Stimulated activated CD4-positive, alpha-beta T cell treated with anti-CD3 and anti-CD28 coated beads, Interleukin-2, amount 100 ng/mL, for 24 hours (primary cell): Measurements from ENCODE around the gene LAMA3.

Experiments used
- DNase-seq, 2 donors: peaks; one replicate each; pipeline ENCODE4 v3.0.0-alpha.2; 2020

LAMA3 gene, protein sequence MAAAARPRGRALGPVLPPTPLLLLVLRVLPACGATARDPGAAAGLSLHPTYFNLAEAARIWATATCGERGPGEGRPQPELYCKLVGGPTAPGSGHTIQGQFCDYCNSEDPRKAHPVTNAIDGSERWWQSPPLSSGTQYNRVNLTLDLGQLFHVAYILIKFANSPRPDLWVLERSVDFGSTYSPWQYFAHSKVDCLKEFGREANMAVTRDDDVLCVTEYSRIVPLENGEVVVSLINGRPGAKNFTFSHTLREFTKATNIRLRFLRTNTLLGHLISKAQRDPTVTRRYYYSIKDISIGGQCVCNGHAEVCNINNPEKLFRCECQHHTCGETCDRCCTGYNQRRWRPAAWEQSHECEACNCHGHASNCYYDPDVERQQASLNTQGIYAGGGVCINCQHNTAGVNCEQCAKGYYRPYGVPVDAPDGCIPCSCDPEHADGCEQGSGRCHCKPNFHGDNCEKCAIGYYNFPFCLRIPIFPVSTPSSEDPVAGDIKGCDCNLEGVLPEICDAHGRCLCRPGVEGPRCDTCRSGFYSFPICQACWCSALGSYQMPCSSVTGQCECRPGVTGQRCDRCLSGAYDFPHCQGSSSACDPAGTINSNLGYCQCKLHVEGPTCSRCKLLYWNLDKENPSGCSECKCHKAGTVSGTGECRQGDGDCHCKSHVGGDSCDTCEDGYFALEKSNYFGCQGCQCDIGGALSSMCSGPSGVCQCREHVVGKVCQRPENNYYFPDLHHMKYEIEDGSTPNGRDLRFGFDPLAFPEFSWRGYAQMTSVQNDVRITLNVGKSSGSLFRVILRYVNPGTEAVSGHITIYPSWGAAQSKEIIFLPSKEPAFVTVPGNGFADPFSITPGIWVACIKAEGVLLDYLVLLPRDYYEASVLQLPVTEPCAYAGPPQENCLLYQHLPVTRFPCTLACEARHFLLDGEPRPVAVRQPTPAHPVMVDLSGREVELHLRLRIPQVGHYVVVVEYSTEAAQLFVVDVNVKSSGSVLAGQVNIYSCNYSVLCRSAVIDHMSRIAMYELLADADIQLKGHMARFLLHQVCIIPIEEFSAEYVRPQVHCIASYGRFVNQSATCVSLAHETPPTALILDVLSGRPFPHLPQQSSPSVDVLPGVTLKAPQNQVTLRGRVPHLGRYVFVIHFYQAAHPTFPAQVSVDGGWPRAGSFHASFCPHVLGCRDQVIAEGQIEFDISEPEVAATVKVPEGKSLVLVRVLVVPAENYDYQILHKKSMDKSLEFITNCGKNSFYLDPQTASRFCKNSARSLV (N-terminal part only)

DNA sequence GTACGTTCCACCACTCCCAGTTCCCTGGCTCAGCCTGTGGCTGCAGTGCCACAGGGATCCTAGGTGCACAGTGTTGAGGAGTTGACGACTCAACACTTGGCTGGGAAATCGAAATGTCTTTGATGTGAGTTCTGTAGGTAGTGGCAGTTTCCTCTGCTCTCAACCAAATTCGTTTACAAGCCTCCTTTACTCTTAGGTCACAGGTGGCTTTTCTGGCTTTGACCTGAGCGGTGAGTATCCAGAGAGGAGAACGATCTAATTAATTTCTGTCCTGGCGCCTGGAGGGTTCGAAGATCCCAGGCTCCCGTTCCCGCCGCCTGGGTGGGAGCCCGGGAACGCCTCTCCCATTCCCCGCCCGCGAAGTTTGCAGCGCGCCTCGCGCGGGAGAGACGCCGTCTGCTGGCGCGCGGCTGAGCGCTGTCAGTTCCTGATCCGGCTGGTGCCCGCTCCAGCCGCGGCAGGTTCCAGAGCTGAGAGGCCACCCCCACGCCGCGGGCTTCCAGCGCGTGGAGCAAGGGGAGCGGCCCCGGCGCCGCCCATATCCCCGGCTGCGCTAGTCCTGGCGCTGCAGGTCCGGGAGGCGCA lies at the start of gene LAMA3:
Gene LAMA3, plus strand, starts transcription at position 423 of the 585 bp plus-strand sequence. CDS start 231 bp downstream, outside the sequence.
- peak; percentile 22 to 45 for DNase-seq

DNA sequence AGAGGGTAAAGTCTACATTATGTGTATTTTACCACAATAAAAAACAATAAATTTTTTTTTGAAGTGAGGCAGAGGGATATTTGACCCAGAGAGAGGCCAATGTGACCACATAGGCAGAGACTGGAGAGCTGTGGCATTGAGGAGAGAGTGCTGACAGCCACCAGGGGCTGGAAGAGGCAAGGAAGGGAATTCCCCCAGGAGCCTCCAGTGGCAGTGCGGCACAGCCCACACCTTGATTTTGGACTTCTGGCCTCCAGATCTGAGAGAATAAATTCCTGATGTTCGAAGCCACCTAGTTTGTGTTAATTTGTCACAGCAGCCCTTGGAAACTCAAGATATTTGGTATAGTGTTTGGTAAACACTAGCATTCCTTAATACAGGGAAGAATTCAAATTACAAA lies 49.2 kb upstream of the LAMA3 start:
- no peak for DNase-seq

DNA sequence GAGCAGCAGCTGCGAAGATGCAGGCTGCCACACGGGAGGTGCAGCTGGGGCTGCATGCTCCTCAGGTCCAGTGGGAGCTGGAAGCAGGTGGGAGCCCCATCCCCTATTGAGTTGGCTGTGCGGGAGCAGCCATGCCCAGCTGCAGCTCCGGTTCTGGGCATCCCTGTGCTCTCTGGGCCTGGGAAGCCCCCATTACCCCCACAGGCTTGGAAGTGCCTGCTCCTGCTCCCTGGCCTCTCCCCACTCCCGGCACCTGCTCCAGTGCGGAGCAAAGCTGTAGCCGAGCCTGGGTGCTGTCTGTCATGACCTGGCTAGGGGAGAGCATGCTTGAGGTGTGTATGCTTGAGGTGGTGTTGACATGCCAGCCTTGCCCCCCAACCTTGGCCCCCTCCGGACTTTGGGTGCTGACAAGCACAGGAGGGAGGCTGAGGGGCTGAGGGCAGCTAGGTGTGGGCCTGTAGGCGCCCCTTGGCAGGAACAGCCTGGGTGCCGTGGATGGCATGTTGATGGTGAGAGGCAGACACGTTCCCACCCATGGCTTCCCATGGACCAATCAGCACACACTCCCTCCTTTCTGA lies 48.0 kb upstream of the LAMA3 start:
- no peak for DNase-seq

DNA sequence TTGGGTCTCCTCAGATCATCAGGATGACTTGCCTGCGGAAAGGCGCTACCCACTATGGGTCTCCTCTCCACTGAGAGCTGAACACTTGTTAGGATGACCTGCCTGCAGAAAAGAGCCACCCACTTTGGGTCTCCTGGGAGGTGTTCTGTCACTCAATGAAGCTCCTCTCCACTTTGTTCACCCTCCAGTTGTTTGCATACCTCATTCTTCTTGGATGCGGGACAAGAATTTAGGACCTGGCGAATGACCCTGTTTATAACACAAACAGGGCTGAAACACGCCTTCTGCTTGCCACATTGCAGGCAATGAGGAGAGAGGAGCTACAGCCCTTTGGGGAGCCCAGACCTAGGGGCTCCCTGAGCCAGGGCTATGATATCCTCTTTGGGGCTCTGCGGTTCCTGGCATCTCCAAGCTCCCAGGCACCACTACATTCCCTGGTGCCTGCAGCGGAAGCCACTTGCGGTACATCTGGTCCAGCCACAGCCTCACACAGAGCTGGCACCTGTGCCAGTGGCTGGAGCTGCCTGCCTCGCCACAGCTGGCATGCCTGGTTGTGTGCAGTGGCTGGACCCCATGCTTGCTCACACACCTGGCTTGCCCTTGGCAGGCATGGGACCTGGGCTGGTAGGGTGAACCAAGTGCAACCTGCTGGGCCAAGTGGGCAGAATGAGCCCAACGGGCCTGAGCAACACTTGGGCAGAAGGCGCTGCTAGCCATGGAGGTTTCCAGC lies 47.2 kb upstream of the LAMA3 start:
- DNase-seq = no peak

DNA sequence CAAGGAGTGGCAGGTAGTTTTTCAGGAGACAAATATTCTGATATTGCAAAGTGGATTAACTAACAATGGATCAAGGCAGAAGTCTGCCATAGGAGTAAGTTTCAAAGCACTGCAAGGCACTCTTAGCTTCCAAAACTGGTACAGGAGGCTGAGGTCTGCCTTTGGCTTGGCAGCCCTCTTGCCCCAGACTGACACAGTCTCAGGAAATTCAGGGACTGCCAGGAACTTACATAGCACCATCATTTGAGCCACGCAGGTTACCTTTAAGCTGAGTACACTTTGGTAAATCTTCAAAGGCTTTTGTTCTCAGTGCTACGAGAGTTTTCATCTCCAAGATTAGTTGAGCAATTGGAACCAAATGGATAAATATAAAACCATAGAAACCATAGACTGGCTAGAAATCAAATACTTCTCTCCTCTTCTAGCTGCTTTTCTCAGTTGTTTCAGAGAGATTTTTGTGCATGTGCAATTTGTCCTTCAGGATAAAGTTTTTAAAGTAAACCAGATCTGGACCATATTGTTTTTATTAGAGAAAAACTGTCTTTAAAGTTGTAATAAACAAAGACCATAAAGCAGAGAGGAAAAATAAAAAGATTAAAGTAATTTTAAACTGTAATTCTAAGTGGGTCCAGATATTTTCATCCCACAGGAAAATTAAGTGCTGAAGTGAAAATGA lies 45.3 kb upstream of the LAMA3 start:
- no peak for DNase-seq

DNA sequence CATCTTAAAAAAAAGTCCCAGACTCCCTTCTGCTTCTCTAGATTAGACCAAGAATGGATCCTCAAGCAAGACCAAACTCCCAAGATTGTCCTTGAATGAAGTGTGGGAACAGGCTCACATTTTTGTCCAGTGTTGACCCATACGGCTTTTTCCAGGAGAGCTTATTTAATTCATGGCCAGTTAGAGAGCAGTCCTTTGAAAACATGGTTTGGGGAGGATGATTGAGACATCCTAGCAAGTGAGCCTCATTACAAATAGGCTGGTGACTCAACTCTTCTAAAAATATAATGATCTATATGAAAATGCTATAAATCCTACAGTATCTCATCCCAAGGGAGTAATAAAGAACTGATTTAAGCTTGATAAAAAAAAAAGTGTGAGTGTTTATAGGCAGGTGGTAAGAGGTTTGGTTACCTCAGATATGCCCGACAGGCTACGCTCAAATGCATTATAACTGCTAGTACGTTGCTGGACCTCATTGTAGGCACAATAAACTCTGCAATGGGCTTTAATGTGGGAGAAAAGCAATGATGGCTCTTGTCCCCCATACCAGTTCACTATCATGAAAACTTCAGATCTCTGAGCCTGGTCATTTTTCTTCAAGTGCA lies 43.6 kb upstream of the LAMA3 start:
- no peak for DNase-seq

DNA sequence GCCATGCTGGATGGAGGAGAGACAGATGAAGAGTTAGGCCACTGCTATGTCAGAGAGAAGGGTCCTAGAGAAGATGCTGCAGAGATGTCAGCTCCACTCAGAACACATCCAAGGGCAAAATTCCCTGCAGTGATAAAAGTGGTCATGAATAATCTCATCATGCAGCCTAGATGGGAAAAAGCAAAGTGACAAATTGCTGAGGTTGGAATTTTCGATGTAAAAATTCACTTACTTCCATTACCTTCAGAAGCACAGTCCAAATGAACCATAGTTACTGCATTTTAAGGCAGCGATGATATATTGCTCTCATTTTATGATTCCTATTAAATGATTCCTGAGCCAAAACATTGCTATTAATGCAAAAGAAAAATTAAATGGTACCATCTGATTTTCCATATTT lies 43.0 kb upstream of the LAMA3 start:
- DNase-seq = no peak

DNA sequence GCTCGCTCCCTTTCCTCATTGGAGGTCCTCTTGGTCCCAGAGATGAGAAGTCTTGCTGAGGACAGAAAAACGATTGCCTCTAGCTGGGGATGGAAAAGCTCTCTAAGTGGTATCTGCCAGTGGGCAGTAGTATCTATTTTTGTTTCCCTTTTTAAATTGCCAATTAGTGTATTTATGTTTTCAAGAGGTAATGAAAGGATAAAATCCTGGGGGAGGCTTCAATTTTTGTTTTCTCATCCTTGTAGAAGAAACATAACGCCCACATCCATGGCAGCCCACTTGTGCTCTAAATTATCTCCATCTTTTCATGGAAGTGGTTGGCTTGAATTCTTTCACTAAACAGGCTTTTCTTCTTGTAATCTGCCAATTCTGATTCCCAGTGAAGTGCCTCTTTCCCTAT lies 40.8 kb upstream of the LAMA3 start:
- no peak for DNase-seq

DNA sequence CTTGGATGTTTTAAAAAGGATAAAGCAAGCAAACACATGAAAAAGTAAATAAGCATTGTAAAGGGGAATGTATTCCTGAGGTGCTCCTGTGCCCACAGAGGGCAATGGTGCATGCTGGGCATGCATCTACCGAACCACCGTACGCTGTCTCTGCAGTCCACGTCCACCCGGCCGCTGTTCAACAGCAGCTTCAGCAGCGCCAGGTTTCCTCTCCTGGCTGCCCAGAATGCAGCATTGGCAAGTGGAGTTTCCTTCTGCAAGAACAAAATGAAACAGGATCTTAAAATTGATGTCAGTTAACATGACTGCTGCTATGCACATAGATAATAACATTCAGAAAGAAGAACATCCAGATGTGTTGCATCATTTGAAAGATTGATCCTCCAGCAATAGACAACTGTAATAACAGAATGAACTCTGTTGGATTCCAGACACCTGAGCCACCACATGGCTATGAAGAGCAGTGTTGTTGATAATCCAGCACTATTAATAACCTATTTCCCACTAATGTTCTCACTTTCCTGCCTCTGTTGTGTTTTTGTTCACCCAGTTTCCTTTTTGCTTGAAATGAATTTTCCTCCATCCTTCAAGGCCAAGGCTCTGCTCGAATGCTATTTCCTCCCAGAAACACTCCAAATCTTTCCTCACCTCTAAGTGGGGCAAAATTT lies 40.2 kb upstream of the LAMA3 start:
- DNase-seq = no peak

DNA sequence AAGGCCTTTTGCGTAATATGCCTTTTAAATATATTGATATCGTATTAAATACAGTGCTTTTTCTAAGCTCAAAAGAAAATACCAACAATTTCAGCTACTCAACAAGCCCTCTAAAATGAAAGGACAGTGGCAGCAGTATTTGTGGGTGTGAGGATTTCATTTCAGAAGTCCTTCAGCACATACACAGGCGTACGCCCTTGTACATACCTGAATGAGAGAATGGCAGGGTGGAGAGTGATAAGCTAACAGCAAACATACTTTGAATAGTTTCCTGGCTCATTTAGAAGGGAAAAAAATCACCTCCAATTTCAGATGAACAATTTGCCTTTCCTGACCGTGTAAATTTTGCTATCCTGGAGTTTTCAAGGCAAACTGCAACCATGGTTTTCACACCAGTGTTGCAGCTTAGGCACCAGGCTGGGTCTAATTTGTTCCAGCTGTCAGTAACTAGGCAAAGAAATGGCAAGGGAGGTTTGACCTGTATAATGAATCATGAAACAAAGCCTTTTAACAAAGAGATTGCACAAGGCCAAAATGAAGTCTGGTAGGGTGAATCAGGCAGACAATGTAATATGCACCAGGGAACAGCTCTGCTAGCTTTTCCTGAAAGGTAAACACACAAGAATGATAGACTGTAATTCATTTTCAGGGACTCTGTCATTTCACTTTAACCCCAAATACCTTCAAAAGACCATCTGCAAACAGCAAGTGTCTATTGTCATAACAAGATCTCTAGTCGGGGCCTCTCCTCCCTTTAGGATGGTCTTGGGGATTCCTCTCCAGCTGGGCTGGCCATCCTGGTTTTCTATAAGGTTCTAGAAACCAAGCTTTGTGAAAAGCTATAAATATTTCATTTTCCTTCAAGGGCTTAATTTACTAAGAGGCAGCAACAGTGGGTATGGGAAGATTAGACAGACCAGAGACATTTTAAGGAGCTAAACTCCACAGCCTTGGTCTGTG lies 38.0 kb upstream of the LAMA3 start:
- no peak for DNase-seq

DNA sequence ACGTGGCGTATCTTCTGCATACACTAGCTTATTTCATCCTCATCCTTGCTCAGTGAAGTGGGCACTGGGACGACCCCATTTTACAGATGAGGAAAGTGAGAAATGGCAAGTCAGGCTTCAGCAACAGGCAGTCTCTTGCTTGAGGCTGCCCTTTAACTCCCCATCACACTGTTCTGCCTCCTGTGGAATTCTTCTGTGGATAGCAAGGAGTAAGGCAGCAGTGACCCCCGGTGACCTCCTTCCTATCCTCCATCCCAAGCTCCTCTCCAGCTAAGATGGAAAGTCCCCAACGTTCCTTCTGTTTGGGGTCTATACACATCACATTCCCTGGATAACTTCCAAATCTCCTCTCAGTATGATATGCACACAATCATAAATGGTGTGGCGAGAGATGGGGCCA lies 37.0 kb upstream of the LAMA3 start:
- no peak for DNase-seq

DNA sequence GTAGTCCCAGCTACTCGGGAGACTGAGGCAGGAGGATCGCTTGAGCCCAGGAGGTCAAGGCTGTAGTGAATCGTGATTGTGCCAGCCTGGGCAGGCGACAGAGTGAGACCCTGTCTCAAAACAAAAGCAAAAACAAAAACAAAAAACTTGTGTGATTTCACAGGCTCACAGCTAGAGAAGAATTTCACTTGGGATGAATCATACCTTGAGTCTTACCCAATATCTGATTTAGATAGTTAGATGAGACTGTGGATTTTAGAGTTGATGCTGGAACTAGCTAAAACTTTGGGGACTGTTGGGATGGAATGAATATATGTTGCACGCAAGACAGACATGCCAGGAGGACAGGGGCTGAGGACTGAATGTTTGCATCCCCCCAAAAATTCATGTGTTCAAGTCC lies 31.0 kb upstream of the LAMA3 start:
- DNase-seq = no peak

DNA sequence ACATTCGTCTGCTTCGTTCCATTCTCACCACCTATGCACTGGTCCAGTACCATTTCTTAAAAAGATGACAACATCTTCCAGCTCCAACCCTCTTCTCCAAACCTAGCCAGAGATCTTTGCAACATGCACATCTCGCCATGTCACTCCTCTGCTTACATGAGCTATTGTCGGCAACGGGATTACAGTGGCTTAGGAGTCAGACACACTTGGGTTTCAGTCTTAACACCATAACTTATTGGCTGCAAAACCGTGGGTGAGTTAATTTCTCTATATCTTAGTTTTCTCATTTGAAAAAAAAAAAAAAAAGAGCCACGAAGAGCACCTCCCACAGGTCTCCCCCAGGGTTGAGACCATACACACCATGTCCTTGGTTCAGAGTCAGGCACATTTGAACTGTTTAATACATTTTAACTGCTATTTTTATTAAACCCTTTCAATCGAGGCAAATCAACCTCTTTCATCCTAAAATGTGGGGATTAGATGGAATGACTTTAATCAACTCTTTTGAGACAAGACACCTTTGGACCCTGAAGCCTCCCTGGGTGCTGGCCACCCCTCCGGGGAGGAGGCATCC lies 27.4 kb upstream of the LAMA3 start:
- no peak for DNase-seq

DNA sequence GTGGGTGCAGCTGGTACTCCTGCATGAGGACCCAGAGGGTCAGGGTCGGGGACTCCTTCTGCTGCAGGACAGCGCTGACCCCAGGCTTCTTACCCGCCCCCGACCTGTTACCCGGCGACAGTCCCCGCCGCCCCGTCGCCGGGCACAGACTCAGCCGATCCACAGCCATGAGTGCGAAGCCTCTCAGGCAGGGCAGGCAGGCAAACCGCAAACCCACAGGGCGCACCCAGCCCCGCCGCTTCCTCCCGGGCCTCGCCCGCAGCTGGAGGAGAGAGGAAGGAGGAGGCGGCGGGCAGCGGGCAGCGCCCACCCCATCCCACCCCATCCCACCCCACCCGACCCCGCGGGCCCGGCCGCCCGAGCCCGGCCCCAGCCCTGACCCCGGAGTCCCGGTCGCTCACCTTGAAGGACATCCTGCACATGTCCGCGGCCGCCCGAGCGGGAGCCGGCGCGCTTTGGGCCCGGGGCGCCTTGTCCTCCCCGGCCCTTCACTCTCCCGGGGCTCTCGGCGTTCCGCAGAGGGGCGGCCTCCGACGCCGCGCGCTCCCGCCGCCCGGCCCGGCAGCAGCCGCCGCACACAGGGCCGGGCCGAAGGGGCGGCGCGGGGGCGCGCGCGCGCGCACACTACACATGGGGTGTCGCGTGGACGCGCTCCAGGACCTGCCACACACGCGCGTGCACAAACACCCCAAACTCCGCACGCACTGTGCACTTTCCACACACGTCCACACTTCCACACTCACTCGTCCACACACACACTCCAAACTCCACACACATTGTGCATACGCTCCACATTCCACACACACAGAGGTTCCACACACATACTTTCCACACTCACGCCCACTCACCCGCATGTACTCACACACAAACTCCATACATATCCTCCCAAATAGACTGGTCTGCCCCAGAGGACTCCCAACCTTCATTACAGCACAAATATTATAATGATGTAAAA lies 26.7 kb upstream of the LAMA3 start, which contains the start of gene ANKRD29:
Gene ANKRD29, minus strand, starts transcription at position 603 of the 955 bp plus-strand sequence. Its CDS starts 181 bp downstream, at position 422.
- DNase-seq = peak; percentile 39 to 65

DNA sequence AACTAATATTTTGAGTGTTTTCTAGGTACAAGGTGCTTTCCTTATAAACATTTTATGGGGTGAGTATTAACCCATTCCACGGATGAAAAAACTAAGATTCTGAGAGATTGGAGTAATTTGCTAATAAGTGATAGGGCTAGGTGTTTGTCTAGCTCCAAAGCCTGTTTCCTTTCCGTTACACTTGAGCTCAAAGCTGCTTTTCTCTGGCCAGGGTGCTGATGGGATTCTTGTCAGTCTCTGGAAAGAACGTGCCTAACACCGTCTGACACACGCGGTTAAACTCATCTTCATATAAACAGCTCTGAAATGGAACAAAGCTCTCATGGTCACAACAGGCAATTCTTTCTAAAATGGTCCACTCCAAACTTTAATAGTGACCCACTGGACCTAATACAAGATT lies 24.6 kb upstream of the LAMA3 start:
- DNase-seq = no peak

DNA sequence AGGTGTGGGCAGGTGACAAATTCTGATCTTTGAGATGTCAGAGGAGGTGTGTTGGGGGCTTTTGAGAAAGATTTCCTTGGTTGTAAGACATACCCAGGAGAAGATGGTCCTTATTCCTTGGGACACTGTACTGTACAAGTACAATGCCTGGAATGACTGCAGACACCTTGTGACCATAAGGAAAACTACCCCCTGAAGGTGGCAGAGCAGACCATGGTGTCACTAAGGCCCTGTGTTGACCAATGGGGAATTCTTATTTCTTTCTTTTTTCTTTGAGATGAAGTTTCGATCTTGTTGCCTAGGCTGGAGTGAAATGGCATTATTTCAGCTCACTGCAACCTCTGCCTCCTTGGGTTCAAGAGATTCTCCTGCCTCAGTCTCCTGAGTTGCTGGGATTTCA lies 22.1 kb upstream of the LAMA3 start:
- no peak for DNase-seq

DNA sequence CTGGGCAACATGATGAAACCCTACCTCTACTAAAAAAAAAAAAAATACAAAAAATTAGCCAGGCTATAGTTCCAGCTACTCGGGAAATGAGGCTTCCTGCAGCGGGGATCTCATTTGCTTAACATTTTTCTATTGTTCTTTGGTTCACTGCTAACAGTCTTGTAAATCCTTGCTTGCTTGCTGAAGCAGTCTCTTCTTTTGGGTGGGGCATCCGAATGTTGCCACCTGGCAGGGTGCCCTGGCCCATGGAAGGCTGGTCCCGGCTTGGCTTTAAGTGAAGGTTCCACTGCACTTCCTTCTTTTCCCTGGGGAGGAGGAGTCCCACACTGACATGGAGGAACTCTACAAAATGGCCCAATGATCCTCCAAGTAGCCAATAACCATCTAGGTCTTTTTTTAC lies 20.5 kb upstream of the LAMA3 start:
- no peak for DNase-seq
